Peyer's patch (tissue), 4 donors: ENCODE results near the gene NHEJ1. TPM values are rescaled to one million over a fixed set of nuclear protein-coding genes. Genes with fewer than 3 reads are reported as not detected.

ENCODE experiments used
- DNase-seq, 3 donors: peaks; one replicate each; pipeline ENCODE4 v3.0.0-alpha.2; 2017 to 2019
- H3K27ac ChIP-seq, 4 donors: fragments of 200-600 bp; sonication (generic); one replicate each; pipeline ENCODE4 v1.5.1; 2016 to 2019
- H3K27me3 ChIP-seq, 2 donors: fragments of 200-600 bp; sonication (generic); one replicate each; pipeline ENCODE4 v1.5.1; 2019
- H3K36me3 ChIP-seq, 3 donors: fragments of 200-600 bp; sonication (generic); one replicate each; pipeline ENCODE4 v1.5.1; 2016 to 2019
- H3K4me1 ChIP-seq, 4 donors: fragments of 200-600 bp; sonication (generic); one replicate each; pipeline ENCODE4 v1.5.1; 2016 to 2019
- H3K4me3 ChIP-seq, 4 donors: fragments of 200-600 bp; sonication (generic); 1 replicate in 3 of 4; 2 replicates in 1 of 4; pipeline ENCODE4 v1.5.1; 2016 to 2019; ENCODE audit warnings: mild to moderate bottlenecking in 1 of 4
- H3K9me3 ChIP-seq, 4 donors: fragments of 200-600 bp; sonication (generic); one replicate each; pipeline ENCODE4 v1.5.1; 2016 to 2019; ENCODE audit warnings: mild to moderate bottlenecking in 1 of 4
- POLR2A ChIP-seq, 2 donors: fragments of 450-650 bp; IDR thresholded peaks; one replicate each; pipeline ENCODE4 v1.5.1; 2017; ENCODE audit warnings: antibody characterized with exemption in 2 of 2, mild to moderate bottlenecking in 2 of 2, moderate library complexity in 2 of 2
- total RNA-seq, 4 donors: library from RNA; depleted of rRNA; stranded (reverse); fragments of >200 nt; gene quantifications; one replicate each; pipeline ENCODE4 v1.1.0, GENCODE V29; 2016
- TF ChIP-seq, protein P1 (sequence below), 6 experiments: fragments of 450-650 bp in 4 of 6; fragments of 200-600 bp in 2 of 6; sonication (generic) in 1 of 6; IDR thresholded peaks; one replicate each; pipeline ENCODE4 v1.5.1; 2017 to 2019; ENCODE audit warnings: antibody characterized with exemption in 6 of 6, mild to moderate bottlenecking in 3 of 6, moderate library complexity in 1 of 6

NHEJ1 gene, protein sequence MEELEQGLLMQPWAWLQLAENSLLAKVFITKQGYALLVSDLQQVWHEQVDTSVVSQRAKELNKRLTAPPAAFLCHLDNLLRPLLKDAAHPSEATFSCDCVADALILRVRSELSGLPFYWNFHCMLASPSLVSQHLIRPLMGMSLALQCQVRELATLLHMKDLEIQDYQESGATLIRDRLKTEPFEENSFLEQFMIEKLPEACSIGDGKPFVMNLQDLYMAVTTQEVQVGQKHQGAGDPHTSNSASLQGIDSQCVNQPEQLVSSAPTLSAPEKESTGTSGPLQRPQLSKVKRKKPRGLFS
- total RNA-seq: 10 to 100 TPM; 28.1 to 91.6 (median 67.2) TPM

DNA sequence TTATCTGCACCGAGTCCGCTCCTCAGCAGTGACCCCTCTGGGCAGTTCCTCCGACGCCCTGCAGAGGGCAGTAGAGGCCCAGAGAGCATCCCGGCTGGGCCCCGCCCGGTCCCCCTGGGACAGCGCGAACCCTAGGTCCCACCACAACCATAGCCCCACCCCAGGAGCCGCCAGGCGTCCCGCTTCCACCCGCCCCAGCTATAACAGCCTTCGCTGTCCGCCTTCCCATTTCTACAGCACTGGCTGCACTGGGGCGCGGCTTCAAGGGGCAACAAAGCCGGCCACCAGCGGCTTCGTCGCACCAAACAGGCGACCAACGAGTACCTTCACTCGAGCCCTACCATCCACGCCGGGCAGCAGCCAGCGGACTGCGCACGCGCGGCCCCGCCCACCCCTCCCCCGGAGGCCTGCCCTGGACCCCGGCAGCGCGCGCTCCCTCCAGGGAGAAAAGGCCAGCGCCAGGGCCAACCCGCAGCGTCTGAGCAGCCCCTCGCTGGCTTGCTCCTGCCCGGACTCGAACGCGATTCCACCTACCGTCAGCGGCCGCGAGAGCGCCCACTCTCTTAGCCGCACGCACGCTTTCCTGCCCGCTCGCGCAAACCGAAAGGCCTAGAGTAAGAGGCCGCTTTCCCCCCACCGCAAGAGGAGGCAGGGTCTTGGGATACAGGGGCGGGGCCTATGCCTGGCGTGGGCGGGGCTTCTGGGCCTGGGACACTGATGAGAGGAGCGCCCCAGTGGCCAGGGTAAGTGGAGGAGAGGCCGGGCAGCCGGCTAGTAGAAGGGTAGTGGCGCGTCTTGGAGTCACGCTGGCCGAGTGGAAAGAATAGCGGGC, at the start of gene NHEJ1:
NHEJ1 (minus strand) TSS at position 630 of the 832 bp plus-strand sequence. CDS start 2,453 bp downstream, outside the sequence.
- H3K4me3 ChIP-seq: peak within 1 kb of the TSS; percentile 56 to 85 (median 76)
- DNase-seq: peak; percentile 99
- peaks cover 0 to 24% (median 0%) of the 10 kb centered on the region in 3 donors for H3K36me3 ChIP-seq
- TF ChIP-seq POLR2A (IDR thresholded peaks at IDR 0.05): peak; percentile 58 to 86
- TF ChIP-seq, protein P1, sequence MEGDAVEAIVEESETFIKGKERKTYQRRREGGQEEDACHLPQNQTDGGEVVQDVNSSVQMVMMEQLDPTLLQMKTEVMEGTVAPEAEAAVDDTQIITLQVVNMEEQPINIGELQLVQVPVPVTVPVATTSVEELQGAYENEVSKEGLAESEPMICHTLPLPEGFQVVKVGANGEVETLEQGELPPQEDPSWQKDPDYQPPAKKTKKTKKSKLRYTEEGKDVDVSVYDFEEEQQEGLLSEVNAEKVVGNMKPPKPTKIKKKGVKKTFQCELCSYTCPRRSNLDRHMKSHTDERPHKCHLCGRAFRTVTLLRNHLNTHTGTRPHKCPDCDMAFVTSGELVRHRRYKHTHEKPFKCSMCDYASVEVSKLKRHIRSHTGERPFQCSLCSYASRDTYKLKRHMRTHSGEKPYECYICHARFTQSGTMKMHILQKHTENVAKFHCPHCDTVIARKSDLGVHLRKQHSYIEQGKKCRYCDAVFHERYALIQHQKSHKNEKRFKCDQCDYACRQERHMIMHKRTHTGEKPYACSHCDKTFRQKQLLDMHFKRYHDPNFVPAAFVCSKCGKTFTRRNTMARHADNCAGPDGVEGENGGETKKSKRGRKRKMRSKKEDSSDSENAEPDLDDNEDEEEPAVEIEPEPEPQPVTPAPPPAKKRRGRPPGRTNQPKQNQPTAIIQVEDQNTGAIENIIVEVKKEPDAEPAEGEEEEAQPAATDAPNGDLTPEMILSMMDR (IDR thresholded peaks at IDR 0.05): peak; percentile 91 to 99 (median 98)
- no peaks in the 10 kb centered on the region for H3K27me3 ChIP-seq
- H3K4me1 ChIP-seq: peaks cover 0 to 10% (median 4%) of the 10 kb centered on the region in 4 donors
- peak within 1 kb of the TSS; percentile 90 to 96 (median 92) for H3K27ac ChIP-seq
- no peaks in the 10 kb centered on the region for H3K9me3 ChIP-seq

DNA sequence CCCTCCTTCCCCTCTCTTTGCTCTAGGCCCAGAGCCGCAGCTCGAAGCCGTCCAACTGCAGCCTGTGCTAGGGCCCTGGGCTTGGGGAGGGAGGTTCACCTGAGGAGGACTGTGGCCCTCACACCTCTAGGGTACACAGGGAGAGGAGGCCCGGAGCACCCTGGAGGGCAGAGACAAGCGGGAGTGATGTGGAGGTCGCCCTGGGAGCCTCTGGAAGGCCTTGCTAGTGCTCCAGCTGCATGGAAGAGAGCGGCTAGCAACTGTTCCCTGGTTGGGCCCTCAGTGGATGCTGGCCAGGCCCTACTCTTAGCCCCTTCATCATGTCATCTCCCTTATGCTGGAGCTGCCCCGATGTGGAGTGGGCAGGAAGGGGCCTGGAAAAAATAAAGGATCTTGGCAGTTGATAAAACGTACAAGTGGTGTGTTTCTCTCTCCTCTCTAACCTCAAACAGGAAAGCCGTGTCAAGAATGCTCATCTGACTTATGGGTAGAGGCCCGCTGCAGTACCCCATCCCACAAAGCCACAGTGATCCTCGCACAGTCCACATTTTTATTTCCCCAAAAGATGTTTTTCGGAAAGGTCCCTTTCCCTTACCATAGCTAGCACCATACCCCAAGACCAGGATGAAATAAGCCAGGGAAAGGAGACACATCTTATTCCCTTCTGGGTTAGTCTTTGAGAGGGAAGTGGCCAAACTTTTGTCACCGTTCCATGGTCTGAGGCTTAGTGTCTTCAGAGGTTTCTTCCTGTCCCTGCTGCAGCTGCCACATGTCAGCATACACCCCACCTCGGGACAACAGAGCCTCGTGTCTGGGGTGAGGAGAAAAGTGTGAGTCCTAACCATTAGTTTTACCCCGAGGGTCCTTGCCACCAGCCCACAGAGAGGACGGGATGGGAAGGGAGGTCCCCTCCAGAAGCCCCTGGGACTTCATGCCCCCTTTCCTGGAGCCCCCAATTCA, 48.9 kb upstream of the NHEJ1 start:
- peaks cover 0 to 34% (median 0%) of the 10 kb centered on the region in 3 donors for H3K36me3 ChIP-seq
- H3K4me3 ChIP-seq: no peak overlapping the region
- H3K9me3 ChIP-seq: no peaks in the 10 kb centered on the region
- H3K27me3 ChIP-seq: no peaks in the 10 kb centered on the region
- peak in 1 of 3 donors; percentile 47 for DNase-seq
- peaks cover 0 to 24% (median 10%) of the 10 kb centered on the region in 4 donors for H3K4me1 ChIP-seq
- H3K27ac ChIP-seq: peak overlapping the region in 2 of 4 donors; percentile 11 to 64
- TF ChIP-seq POLR2A (IDR thresholded peaks at IDR 0.05): no peak
- TF ChIP-seq, protein P1 (IDR thresholded peaks at IDR 0.05): no peak

DNA sequence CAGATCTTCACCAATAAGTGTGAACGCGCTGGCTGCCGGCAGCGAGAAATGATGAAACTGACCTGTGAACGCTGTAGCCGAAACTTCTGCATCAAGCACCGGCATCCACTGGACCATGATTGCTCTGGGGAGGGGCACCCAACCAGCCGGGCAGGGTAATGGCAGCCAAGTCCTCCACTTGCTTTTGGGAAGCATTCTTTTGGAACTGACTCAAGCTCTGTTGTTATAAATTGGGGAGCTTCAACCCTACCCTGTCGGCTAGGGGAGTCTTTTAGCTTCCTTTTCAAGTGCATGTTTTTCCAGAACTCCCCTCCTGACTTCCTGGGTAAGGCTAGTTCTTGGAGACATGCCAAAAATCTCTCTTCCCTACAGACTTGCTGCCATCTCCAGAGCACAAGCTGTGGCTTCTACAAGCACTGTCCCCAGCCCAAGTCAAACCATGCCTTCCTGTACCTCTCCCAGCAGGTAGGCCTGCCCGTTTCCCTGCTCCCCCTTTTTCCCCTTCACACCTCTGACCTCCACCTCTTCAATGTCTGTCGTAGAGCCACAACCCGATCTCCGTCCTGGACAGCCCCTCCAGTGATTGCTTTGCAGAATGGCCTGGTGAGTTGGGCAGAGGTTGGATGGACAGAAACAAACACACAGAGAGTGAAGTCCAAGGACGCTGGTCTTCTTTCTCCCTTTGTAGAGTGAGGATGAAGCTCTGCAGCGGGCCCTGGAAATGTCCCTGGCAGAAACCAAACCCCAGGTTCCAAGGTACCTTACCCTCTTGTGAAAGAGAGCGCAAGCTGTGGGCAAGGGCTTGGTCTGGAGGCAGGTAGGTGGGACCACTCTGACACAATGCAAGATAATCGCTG, 47.5 kb upstream of the NHEJ1 start:
- Histone ChIP-seq H3K36me3 (peaks cover 0 to 26% (median 0%) of the 10 kb centered on the region in 3 donors), H3K4me1 (peaks cover 0 to 24% (median 10%) of the 10 kb centered on the region in 4 donors), H3K4me3 (peak overlapping the region in 1 of 4 donors; percentile 87), H3K9me3 (no peaks in the 10 kb centered on the region), H3K27me3 (no peaks in the 10 kb centered on the region), H3K27ac (peak overlapping the region; percentile 98 to 99 (median 98))
- TF ChIP-seq POLR2A (IDR thresholded peaks at IDR 0.05): no peak
- TF ChIP-seq, protein P1 (IDR thresholded peaks at IDR 0.05): no peak
- peak in 1 of 3 donors; percentile 40 for DNase-seq

DNA sequence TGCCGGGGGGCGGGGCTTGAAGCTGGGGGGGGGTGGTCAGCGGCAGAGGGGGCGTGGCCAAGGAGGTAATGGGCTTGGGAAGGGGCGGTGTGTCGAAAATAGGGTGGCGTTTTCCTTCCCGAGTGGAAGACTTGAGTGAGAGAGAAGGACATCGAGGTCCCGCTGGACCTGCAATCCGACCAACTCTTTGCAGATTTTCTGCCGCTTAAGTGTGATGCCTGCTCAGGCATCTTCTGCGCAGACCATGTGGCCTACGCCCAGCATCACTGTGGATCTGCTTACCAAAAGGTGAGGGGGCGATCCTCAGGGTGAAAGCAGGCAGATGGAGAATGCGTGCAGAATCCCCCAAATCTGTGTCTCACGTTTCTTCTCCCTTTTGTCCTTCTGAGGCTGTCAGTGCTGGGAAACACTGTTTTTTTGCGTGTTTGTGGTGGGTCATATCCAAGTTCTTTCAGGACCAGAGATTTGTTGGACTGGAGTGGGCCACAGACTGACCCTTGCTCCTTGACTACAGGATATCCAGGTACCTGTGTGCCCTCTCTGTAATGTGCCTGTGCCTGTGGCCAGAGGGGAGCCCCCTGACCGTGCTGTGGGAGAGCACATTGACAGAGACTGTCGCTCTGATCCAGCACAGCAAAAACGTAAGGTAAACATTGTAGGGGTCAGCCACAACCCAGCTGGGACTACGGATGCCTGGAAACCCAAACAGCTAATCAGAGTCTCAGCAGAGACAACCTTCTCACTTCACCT, 46.7 kb upstream of the NHEJ1 start:
- TF ChIP-seq POLR2A (IDR thresholded peaks at IDR 0.05): no peak
- TF ChIP-seq, protein P1 (IDR thresholded peaks at IDR 0.05): no peak
- Histone ChIP-seq H3K36me3 (peaks cover 0 to 26% (median 0%) of the 10 kb centered on the region in 3 donors), H3K27me3 (no peaks in the 10 kb centered on the region), H3K9me3 (no peaks in the 10 kb centered on the region), H3K4me1 (peaks cover 0 to 24% (median 10%) of the 10 kb centered on the region in 4 donors), H3K4me3 (peak overlapping the region; percentile 82 to 92 (median 86)), H3K27ac (peak overlapping the region; percentile 98 to 99 (median 98))
- peak in 1 of 3 donors; percentile 49 for DNase-seq
